A549 (cell line): ENCODE measurements around the gene ANTXR1.

Experiments
- CTCF ChIP-seq: fragments of >200 bp; sonication (Bioruptor Twin); formaldehyde crosslinking; IDR thresholded peaks from 3 replicates; pipeline ENCODE4 v1.5.1; 2016
- PBX3 ChIP-seq: IDR thresholded peaks from 2 replicates; pipeline ENCODE4 v1.6.1; 2012
- POLR2A ChIP-seq: IDR thresholded peaks from 2 replicates; pipeline ENCODE4 v1.6.1; 2012; ENCODE audit warnings: mild to moderate bottlenecking, low read length

- TF ChIP-seq CTCF (no peak), PBX3 (no peak), POLR2A (no peak)
Observed at GRCh38 chr2:68977453-68977852, 35.5 kb upstream of the ANTXR1 start.
